ENCODE measurements around the gene CHCHD3.

The CHCHD3 gene

DNA sequence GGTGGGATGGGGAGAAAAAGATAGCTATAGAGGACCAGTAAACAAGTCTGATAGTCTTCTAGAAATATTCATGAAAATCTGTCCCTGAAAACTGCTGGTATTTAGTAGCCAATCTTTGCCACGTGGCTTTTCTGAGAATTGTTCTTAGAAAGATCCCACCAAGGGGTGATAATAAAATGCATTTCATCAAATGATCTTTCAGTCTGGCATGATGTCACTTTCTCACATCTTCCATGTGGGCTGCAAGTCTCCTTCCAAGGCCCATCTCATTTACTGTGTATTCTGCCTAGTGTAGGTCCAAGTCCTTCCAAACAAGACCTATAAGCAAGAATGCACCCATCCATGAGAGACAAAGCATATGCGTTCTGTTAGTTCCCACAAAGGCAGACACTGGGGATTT lies 226.0 kb downstream of the CHCHD3 start:
- DNase-seq: no peak

DNA sequence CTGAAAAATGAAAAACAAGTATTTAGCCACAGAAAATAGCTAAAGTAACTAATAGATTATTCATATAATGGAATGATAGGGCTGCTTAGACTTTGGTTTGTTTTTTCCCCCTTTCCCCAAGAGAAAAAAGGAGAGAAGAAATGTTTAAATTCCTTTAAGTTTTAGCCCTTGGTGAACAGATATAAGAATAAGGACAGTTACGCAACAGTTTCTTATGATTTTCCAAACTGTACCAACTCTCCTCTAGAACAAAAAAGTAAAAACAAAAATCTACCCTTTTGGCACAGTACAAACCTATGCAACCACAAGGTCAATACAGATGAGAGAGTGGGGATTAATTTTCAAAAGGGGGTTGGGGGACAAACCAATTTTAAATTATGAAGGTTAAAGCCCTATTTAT lies 227.7 kb downstream of the CHCHD3 start:
- DNase-seq: no peak

GRCh38 chr7:132847376-132847775 lies 234.5 kb downstream of the CHCHD3 start:
- DNase-seq: no peak

GRCh38 chr7:132846086-132846485 lies 235.8 kb downstream of the CHCHD3 start:
- no peak for DNase-seq

GRCh38 chr7:132842478-132842877 lies 239.4 kb downstream of the CHCHD3 start:
- no peak for DNase-seq

GRCh38 chr7:132840199-132840598 lies 241.7 kb downstream of the CHCHD3 start:
- DNase-seq: no peak

- DNase-seq: no peak
Measured at GRCh38 chr7:132838313-132838712, 243.6 kb downstream of the CHCHD3 start.

DNA sequence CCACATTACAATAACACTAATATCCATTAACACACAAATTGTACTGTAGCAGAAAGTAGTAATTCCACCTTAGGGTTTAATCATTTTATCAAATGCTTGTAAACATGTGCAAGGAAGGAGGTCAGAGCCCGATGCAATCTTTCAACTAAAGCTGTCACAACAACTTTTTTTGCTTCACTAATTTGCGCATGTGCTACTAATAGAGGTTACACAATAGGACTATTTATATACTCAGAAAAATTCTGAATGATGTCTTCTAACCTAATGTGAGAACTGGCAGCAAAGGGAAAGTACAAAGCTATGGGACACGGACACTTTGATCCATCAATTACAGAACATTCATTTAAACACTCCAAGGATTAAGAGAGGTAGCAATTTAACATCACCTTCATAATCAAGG lies 244.4 kb downstream of the CHCHD3 start:
- no peak for DNase-seq

- no peak for DNase-seq
Measured at GRCh38 chr7:132836746-132837145, 245.1 kb downstream of the CHCHD3 start.

DNA sequence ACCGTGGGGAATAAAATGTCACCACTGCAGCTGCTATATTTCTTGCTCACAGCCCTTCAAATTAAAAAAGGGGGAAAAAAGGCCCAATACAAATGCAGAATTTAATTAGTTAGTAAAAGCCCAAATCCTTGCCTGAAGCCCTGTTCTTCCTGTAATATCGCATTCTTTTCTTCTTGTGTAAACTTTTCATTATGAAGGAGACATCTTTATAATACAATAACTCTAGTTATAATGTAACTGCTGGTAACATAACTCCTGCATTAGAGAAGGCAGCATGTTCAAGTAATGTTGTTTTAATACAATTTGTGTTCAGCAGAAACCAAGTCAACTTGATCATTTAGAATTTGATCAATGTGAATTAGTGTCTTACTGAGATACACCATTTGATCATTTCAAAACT lies 250.9 kb downstream of the CHCHD3 start:
- no peak for DNase-seq

DNA sequence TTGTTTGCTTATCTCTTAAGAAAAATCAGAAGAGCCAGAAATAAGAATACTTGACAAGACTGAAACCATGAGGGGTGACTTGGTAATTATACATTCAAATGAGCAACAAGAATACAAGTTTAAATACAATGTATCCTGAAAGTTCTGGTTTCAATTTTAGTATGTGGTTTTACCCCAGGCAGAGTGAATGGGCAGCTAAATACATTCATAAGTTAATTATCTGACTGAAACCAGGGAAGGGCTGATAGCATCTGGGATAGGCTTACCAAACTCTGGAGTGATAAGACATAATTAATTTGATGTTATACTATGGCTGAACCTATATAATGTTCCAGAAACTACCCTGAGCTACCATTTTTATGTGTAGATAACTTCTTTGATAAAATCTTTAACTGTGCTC lies 253.4 kb downstream of the CHCHD3 start:
- DNase-seq: no peak

DNA sequence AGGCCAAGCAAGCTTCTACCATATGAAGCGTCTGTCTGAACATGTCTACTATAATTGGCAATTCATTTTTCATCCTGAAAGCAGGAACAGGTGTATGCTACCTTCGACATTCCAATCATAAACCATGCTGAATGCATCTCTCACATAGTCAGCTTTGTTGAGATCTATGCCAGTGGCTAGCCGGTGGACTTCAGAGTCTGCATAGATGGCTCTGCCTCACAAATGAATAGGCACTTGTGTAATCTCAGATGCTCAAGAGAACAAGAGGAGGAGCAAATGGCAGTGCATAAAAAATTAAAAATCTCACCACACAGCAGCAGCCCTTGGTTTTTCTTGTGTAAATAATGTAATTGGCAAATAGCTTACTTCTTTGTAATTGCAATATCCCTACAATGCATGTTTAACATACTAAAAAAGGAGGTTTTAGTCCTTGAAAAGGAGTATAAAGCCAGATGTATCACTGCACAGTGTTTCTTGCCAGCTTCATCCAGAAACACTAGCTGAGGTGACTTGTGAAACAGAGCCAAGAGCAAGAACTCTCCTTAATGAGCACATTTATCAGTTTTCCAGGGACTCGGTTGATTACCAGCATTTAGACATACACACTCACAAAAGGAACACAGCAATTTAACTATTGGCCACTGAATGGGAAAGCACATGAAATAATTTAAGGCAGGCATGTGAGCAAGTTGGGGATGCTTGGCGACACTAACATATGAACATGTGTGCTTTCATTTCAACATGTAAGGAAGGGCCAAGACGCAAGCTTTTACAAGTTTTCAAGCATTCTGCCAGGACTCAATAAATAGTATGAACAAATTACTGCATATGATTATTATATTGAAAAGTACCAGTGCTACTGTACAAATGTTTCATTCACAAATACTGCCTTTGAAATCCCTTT lies 255.7 kb downstream of the CHCHD3 start:
- DNase-seq: no peak

DNA sequence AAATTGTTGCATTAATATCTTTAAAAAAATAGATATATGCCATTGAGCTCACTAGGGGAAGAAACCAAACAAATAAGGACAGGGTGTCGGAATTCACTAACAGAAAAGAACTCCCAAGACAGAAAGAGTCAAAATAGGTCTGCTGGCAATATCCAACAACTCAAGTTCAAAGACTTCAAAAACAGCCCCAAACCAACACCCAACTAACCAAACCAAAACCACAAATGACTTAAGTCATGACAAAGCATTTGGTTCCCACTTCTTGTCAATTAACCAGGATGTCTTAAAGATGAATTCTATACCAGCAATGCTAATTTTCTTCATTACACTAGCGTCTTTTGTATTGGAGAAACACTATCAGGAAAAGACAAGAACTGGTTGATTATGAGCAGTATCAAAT lies 256.7 kb downstream of the CHCHD3 start:
- DNase-seq: no peak

DNA sequence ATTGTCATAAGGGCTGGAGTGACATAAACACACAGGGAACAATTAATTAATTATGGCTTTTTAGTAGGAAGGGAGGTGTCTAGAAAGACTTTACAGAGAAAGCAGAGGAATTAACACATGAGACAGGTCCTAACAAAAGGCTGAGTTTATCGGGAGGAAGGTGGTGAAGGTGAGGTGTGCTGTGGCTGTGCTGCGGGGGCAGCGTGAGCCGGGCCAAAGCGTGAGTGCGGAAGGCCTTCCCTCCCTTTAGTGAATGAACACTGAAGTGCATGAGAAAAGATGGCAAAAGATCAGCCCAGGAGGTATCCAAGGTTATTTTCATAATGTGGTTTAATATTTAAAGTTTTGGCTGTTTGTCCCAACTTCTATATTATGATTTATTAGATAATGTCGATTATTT lies 262.2 kb downstream of the CHCHD3 start:
- no peak for DNase-seq

- no peak for DNase-seq
Measured at GRCh38 chr7:132817949-132818348, 263.9 kb downstream of the CHCHD3 start.

DNA sequence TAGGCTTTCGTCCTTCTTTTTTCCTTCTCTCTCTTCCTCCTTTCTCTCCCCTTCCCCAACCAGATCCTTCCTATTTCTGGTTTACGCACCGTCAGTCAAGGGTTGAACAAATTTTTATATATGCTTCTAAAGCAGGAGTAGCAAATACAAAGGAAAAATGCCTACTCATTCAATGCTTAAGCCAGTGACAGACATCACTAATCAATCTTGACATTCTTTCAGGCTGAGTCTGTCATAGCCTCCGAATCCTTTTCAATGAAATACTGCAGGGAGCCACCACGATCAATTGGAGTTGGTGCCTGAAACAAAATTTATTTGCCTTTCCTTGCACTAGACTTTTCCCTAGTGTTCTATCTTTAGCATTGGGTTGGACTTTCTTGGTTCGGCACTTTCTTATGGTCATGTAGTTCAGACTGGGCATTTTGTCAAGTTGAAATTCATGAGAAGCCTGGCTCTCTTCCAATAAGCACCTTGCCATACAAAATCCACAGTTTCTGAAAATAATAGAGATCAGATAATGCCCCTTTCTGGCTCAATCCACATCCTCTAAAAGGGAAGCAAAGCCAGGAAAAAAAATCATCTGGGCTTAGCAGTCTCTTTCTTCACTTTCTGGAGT lies 266.1 kb downstream of the CHCHD3 start:
- no peak for DNase-seq

- no peak for DNase-seq
Measured at GRCh38 chr7:132815130-132815529, 266.8 kb downstream of the CHCHD3 start.

DNA sequence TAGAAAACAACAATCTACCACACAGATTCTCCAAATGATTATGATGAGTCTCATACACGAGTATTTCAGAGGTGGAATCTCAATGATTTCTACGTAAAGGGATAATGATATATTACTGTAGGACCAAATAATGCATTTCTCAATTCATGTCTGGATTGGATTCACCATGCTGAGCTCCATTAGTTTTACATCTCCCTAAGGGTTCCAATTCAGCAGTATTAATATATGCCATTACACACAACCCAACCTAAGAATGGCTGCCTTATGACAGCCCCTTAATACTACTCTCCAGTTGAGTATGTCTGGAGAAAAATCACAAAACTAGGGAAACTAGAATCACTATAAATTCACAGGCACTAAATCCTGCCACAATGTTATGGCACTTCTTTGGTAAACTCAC lies 271.3 kb downstream of the CHCHD3 start:
- DNase-seq: no peak

DNA sequence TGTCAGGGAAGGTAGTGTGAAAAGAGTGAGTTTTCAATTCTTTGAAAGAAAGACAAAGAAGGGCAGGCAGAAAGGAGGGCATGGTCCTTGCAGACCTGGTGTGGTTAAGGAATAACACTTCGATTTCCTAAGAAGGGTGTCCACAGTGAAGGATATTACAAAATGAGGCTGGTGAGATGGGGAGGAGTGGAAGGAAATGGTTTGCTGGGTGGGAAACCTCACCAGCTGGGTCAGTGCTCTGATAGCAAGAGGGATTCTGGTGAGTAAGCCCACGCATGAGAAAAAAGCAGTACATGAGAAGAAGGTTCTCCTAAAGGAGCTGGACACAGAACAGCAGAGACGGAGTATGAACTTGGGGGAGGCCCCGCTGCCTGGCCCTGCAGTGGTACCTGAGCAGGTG lies 275.1 kb downstream of the CHCHD3 start:
- DNase-seq: no peak

DNA sequence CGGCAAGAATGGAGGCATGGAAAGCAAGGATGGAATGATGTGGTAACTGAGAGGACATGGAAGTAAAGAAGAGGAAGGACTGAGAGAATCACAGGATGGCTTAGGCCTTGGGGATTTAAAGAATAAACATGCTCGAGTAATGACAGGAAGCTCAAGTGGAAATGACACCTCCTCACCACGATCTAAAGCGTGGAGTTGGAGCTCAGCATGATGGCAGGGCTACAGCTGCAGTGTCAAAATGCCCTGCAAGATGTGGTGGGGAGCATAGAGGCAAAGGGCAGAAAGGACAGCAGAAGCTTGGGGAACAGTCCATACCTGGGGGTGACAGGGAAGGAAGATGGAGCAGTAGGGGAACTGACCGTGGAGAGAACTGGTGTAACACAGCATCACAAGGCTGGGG lies 276.1 kb downstream of the CHCHD3 start:
- no peak for DNase-seq

DNA sequence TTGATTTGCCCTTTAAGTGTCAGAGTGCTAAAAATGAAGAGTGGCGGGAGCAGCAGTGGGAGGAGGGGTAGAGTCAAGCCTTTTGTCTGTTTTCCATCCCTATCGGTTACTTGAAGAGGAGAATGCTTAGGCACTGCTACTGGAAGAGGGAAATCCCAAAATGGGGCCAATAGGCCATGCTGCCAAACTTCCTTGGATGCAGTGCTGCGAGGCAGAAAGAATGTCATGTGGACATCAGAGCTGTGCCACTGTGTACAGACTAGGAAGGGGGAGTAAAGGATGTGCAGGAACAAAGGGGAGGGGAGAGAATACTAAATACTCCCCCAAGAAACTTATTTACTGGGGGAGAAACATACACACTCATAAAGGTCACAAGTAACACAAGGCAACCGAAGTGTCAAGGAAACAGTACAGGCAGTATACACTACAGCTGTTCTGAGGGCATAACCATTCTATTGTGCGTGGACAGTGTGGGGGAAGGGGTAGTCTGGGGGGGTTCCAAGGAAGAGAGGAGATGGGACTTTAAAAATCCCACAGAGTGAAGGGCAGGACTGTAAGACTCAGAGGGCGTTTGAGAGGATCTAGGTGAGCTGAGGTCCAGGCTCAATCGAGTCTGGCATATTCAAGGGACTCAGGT lies 276.9 kb downstream of the CHCHD3 start:
- DNase-seq: no peak

GRCh38 chr7:132800522-132800921 lies 281.4 kb downstream of the CHCHD3 start:
- no peak for DNase-seq

GRCh38 chr7:132799081-132799413 lies 282.8 kb downstream of the CHCHD3 start:
- DNase-seq: no peak

DNA sequence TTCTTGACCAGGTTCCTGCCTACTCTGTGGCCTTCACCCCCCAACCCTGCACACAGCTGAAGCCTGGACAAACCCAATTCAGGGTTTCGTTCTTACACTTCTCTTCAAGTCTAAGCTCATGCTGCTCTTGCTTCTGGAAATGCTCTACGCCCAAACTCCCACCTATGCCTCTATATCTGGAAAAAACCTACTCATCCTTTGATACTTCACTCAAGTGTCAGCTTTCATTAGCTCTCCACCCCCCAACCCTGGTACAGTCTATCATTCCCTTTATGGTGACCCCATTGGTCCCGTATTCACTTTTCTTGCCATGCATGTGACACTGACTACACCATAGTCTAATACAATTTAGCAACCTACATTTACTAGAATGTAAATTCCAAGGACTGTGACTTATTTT lies 284.7 kb downstream of the CHCHD3 start:
- DNase-seq: no peak

All from SIG-M5 (cell line).